HUES64 (cell line): Measurements from ENCODE around the gene C5AR1.

Source experiments
- H3K27ac ChIP-seq: 2 replicates; pipeline ENCODE4 v1.7.0; 2013; ENCODE audit warnings: low read depth, low read length, inconsistent platforms
- H3K27me3 ChIP-seq: 2 replicates; pipeline ENCODE4 v1.6.1; 2013; ENCODE audit warnings: mild to moderate bottlenecking, low read length; ENCODE audit not compliant: insufficient read depth
- H3K36me3 ChIP-seq: 2 replicates; pipeline ENCODE4 v1.6.1; 2013; ENCODE audit warnings: mild to moderate bottlenecking, low read length; ENCODE audit not compliant: insufficient read depth
- H3K4me1 ChIP-seq: 2 replicates; pipeline ENCODE4 v1.6.1; 2013; ENCODE audit warnings: mild to moderate bottlenecking, low read length, moderate library complexity; ENCODE audit not compliant: insufficient read depth
- H3K4me3 ChIP-seq: 2 replicates; pipeline ENCODE4 v1.5.1; 2013; ENCODE audit warnings: mild to moderate bottlenecking, low read length, moderate library complexity
- H3K9ac ChIP-seq: 2 replicates; pipeline ENCODE4 v1.6.1; 2013; ENCODE audit warnings: mild to moderate bottlenecking, low read depth, low read length
- H3K9me3 ChIP-seq: 2 replicates; pipeline ENCODE4 v1.6.1; 2013; ENCODE audit warnings: low read depth, low read length; ENCODE audit not compliant: insufficient read depth
- WGBS: fragments of 150-250, 120-280 bp; methylation state at CpG from one replicate; pipeline ENCODE4 v1.1.7; 2013; ENCODE audit warnings: missing lambda C conversion rate; 5-methylcytosine and 5-hydroxymethylcytosine counted together

Gene C5AR1

DNA sequence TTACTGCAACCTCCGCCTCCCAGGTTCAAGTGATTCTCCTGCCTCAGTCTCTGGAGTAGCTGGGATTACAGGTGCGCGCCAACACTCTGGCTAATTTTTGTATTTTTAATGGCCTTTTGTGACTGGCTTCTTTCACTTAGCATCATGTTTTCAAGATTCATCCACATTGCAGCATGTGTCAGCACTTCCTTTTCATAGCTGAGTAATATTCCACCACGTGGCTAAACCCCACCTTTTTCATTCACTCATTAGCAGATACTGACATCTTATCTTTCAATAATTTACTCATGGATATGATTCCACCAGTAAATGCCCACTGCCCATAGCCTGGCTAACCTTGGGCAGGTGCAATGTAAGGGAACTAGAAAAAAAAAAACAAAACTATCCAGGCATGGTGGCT is 6.9 kb downstream of the C5AR1 start:
- H3K9me3 ChIP-seq, result no peaks in the 10 kb centered on the region
- H3K9ac ChIP-seq, result no peak overlapping the region
- H3K4me1 ChIP-seq, result no peaks in the 10 kb centered on the region
- WGBS, result 93% methylated on average over 4 of the region's 4 CpGs
- H3K4me3 ChIP-seq, result no peak overlapping the region
- H3K27me3 ChIP-seq, result no peaks in the 10 kb centered on the region
- H3K27ac ChIP-seq, result no peak overlapping the region
- H3K36me3 ChIP-seq, result no peaks in the 10 kb centered on the region

GRCh38 chr19:47319923-47320871 is 10.5 kb downstream of the C5AR1 start:
- Histone ChIP-seq H3K9me3 (no peaks in the 10 kb centered on the region), H3K9ac (no peak overlapping the region), H3K4me3 (no peak overlapping the region), H3K27me3 (no peaks in the 10 kb centered on the region), H3K36me3 (no peaks in the 10 kb centered on the region), H3K27ac (no peak overlapping the region), H3K4me1 (no peaks in the 10 kb centered on the region)
- 96% methylated on average over 46 of the region's 46 CpGs for WGBS

- WGBS, result 83% methylated on average over 1 of the region's 1 CpG
- H3K36me3 ChIP-seq, result no peaks in the 10 kb centered on the region
- H3K27ac ChIP-seq, result no peak overlapping the region
- no peak overlapping the region for H3K4me3 ChIP-seq
- H3K27me3 ChIP-seq, result no peaks in the 10 kb centered on the region
- no peak overlapping the region for H3K9ac ChIP-seq
- H3K4me1 ChIP-seq, result no peaks in the 10 kb centered on the region
- no peaks in the 10 kb centered on the region for H3K9me3 ChIP-seq
These were observed 12.0 kb downstream of the C5AR1 start for GRCh38 chr19:47321630-47322029.

- Histone ChIP-seq H3K9me3 (no peaks in the 10 kb centered on the region), H3K4me3 (no peak overlapping the region), H3K4me1 (no peaks in the 10 kb centered on the region), H3K27ac (no peak overlapping the region), H3K9ac (no peak overlapping the region), H3K36me3 (no peaks in the 10 kb centered on the region), H3K27me3 (no peaks in the 10 kb centered on the region)
- WGBS, result 86% methylated on average over 2 of the region's 2 CpGs
These were observed 12.4 kb downstream of the C5AR1 start for GRCh38 chr19:47322058-47322457.

GRCh38 chr19:47323409-47323808 is 13.7 kb downstream of the C5AR1 start:
- Histone ChIP-seq H3K4me3 (no peak overlapping the region), H3K27ac (no peak overlapping the region), H3K27me3 (no peaks in the 10 kb centered on the region), H3K4me1 (no peaks in the 10 kb centered on the region), H3K36me3 (no peaks in the 10 kb centered on the region), H3K9me3 (no peaks in the 10 kb centered on the region), H3K9ac (no peak overlapping the region)
- 90% methylated on average over 8 of the region's 8 CpGs for WGBS

GRCh38 chr19:47323872-47324271 is 14.2 kb downstream of the C5AR1 start:
- no peaks in the 10 kb centered on the region for H3K4me1 ChIP-seq
- H3K27me3 ChIP-seq, result no peaks in the 10 kb centered on the region
- no peak overlapping the region for H3K27ac ChIP-seq
- no peak overlapping the region for H3K4me3 ChIP-seq
- H3K36me3 ChIP-seq, result no peaks in the 10 kb centered on the region
- no peak overlapping the region for H3K9ac ChIP-seq
- 94% methylated on average over 12 of the region's 12 CpGs for WGBS
- no peaks in the 10 kb centered on the region for H3K9me3 ChIP-seq

- no peaks in the 10 kb centered on the region for H3K4me1 ChIP-seq
- H3K9ac ChIP-seq, result no peak overlapping the region
- H3K27ac ChIP-seq, result no peak overlapping the region
- no peaks in the 10 kb centered on the region for H3K9me3 ChIP-seq
- 72% methylated on average over 9 of the region's 9 CpGs for WGBS
- no peak overlapping the region for H3K4me3 ChIP-seq
- H3K36me3 ChIP-seq, result no peaks in the 10 kb centered on the region
- H3K27me3 ChIP-seq, result no peaks in the 10 kb centered on the region
These were observed 14.8 kb downstream of the C5AR1 start for GRCh38 chr19:47324502-47324901.

DNA sequence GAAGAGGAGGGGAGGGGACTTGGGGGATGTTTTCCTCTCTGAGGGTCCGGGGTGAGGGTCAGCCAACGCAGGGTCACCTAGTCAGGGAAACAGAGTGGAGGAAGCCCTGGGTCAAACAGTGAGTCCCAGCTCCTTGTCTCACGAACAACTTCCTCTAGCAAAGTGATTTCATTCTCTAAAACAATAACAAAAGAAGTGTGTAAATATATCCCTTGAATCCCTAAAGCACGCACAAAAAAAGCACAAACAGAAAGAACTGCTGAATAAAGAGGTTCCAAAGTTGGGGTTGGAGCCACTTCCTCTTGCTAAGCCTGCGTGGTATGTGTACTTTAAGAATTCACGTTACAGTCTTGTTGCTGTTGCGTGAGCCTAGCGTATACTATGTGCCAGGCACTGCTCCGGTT is 20.8 kb downstream of the C5AR1 start:
- Histone ChIP-seq H3K27ac (no peak overlapping the region), H3K9ac (no peak overlapping the region), H3K36me3 (no peaks in the 10 kb centered on the region), H3K9me3 (no peaks in the 10 kb centered on the region), H3K27me3 (no peaks in the 10 kb centered on the region), H3K4me1 (no peaks in the 10 kb centered on the region), H3K4me3 (no peak overlapping the region)
- 88% methylated on average over 9 of the region's 9 CpGs for WGBS

DNA sequence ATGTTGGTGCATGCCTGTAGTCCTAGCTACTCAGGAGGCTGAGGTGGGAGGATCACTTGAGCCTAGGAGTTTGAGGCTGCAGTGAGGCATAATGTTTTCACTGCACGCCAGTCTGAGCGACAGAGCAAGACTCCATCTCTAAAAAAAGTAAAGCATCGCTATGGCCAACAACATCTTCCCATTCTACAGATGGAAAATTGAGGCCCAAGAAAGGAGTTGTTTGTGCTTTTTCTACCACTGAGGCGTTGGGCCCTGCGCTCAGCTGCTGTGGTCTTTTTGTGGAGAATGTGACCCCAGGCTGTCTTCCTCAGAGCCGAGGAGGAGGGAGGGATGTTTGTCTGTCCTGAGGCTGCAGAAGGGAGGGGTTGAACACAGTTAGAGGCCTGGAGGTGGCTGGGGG is 21.8 kb downstream of the C5AR1 start:
- Histone ChIP-seq H3K9ac (no peak overlapping the region), H3K27me3 (no peaks in the 10 kb centered on the region), H3K27ac (no peak overlapping the region), H3K9me3 (no peaks in the 10 kb centered on the region), H3K4me1 (no peaks in the 10 kb centered on the region), H3K4me3 (no peak overlapping the region), H3K36me3 (no peaks in the 10 kb centered on the region)
- WGBS, result 95% methylated on average over 6 of the region's 6 CpGs

DNA sequence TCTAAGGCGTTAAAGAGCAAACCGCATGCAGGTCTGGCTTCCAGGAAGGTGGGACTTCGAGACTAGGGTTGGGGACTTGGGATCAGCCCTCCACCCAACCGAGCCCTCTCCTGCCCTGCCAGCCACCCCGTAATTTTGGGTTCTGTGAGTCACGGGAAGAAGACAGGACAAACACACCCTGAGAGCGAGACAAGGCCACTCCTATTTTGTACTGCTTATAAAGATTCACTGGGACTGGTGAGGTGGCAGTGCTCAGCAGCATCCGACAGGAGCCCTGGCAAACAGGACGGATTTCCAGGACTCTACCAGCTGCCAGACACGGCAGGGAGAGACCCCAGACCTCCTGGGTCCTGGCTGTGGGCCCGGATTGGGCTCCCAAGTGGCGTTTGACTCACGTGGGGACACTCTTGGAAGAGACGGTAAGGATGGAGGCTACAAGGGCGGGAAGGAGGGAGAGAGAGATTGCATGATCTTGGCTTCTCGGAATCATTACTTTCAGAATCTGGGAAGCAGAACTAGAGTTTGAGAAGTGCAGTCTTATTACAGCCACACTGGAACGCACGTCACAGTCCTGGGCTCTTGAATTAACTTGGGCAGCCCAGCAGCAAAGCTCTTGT is 22.4 kb downstream of the C5AR1 start, which contains the start of gene C5AR2:
C5AR2 (plus strand) TSS at position 245 of the 617 bp plus-strand sequence. CDS start 8,625 bp downstream, outside the sequence.
- WGBS, result 85% methylated on average over 18 of the region's 18 CpGs
- no peaks in the 10 kb centered on the region for H3K27me3 ChIP-seq

More for the DNA sequence above, 22.4 kb downstream of the C5AR1 start, which contains the start of gene C5AR2:
- H3K36me3 ChIP-seq, result no peaks in the 10 kb centered on the region
- H3K9ac ChIP-seq, result no peak within 1 kb of the TSS
- no peaks in the 10 kb centered on the region for H3K4me1 ChIP-seq
- H3K27ac ChIP-seq, result no peak within 1 kb of the TSS
- no peak within 1 kb of the TSS for H3K4me3 ChIP-seq
- H3K9me3 ChIP-seq, result no peaks in the 10 kb centered on the region
